DOHH2 (cell line): Measurements from ENCODE around the gene PMM2.

Source experiments
- H3F3A ChIP-seq: fragments of 200-600 bp; sonication (generic), shearing (Covaris generic); 2 replicates; pipeline ENCODE4 v1.6.0; 2016; ENCODE audit warnings: antibody characterized with exemption, mild to moderate bottlenecking; ENCODE audit not compliant: control insufficient read depth, insufficient read depth
- H3K27ac ChIP-seq: fragments of 200-600 bp; sonication (generic); 2 replicates; pipeline ENCODE4 v1.5.1; 2014; ENCODE audit warnings: low read depth, mild to moderate bottlenecking, low read length, moderate library complexity
- H3K27me3 ChIP-seq: fragments of 200-600 bp; sonication (generic); 2 replicates; pipeline ENCODE4 v1.6.1; 2014; ENCODE audit warnings: mild to moderate bottlenecking, low read length, mixed read lengths; ENCODE audit not compliant: control insufficient read depth
- H3K36me3 ChIP-seq: fragments of 200-600 bp; sonication (generic); 2 replicates; pipeline ENCODE4 v1.6.1; 2014; ENCODE audit warnings: mild to moderate bottlenecking, low read length, moderate library complexity, mixed read lengths; ENCODE audit not compliant: control insufficient read depth
- H3K4me1 ChIP-seq: fragments of 200-600 bp; sonication (generic); 2 replicates; pipeline ENCODE4 v1.6.1; 2014; ENCODE audit warnings: mild to moderate bottlenecking, low read length, mixed read lengths; ENCODE audit not compliant: control insufficient read depth
- H3K4me2 ChIP-seq: fragments of 200-600 bp; sonication (generic); 2 replicates; pipeline ENCODE4 v1.6.0; 2014; ENCODE audit warnings: mild to moderate bottlenecking, low read length, moderate library complexity
- H3K4me3 ChIP-seq: fragments of 200-600 bp; sonication (generic); 2 replicates; pipeline ENCODE4 v1.5.1; 2014; ENCODE audit warnings: mild to moderate bottlenecking, low read length, mixed read lengths
- H3K79me2 ChIP-seq: fragments of 200-600 bp; sonication (generic); 2 replicates; pipeline ENCODE4 v1.6.1; 2014; ENCODE audit warnings: mild to moderate bottlenecking, low read length, mixed read lengths; ENCODE audit not compliant: control insufficient read depth
- H3K9me2 ChIP-seq: fragments of 200-600 bp; sonication (generic); replicated peaks from 2 replicates; pipeline ENCODE4 v1.6.1; 2014; ENCODE audit warnings: mild to moderate bottlenecking, low read length, mixed read lengths; ENCODE audit not compliant: control insufficient read depth
- H3K9me3 ChIP-seq: fragments of 200-600 bp; sonication (generic); 2 replicates; pipeline ENCODE4 v1.6.1; 2014; ENCODE audit warnings: antibody characterized with exemption, low read length, mixed read lengths; ENCODE audit not compliant: control insufficient read depth, insufficient read depth
- H4K20me1 ChIP-seq: fragments of 200-600 bp; sonication (generic); 2 replicates; pipeline ENCODE4 v1.6.0; 2014; ENCODE audit warnings: low read depth, mild to moderate bottlenecking, antibody characterized with exemption, low read length, moderate library complexity; ENCODE audit not compliant: control insufficient read depth, insufficient read depth
- CTCF ChIP-seq: fragments of 200-600 bp; sonication (generic); IDR thresholded peaks from one replicate; pipeline ENCODE4 v1.5.1; 2014; ENCODE audit warnings: antibody characterized with exemption, mild to moderate bottlenecking, low read depth, low read length; ENCODE audit not compliant: poor library complexity, severe bottlenecking
- EZH2phosphoT487 ChIP-seq: fragments of 200-600 bp; sonication (generic); IDR thresholded peaks from 2 replicates; pipeline ENCODE4 v1.6.1; 2017; ENCODE audit warnings: borderline replicate concordance, mild to moderate bottlenecking, antibody characterized with exemption, low read length, moderate library complexity, mixed read lengths

The PMM2 gene

GRCh38 chr16:8890549-8890921 is 92.9 kb downstream of the PMM2 start:
- Histone ChIP-seq H3K4me2 (peak overlapping the region; percentile 58), H3K27ac (peak overlapping the region; percentile 78), H3K9me2 (no peaks in the 10 kb centered on the region), H3K9me3 (no peaks in the 10 kb centered on the region), H3K4me1 (peaks cover 71% of the 10 kb centered on the region), H3K4me3 (no peak overlapping the region), H3F3A (peaks cover 23% of the 10 kb centered on the region), H4K20me1 (0 out of 2 replicates have a peak, but pooled peaks cover 6% of the 10 kb centered on the region), H3K36me3 (peaks cover 67% of the 10 kb centered on the region), H3K79me2 (no peaks in the 10 kb centered on the region), H3K27me3 (peaks cover 3% of the 10 kb centered on the region; the same call in 1 of the 2 replicates)
- TF ChIP-seq EZH2phosphoT487 (no peak), CTCF (no peak)

- Histone ChIP-seq H3K4me1 (peaks cover 68% of the 10 kb centered on the region), H3K27ac (peak overlapping the region; percentile 78), H4K20me1 (0 out of 2 replicates have a peak, but pooled peaks cover 6% of the 10 kb centered on the region), H3F3A (peaks cover 23% of the 10 kb centered on the region), H3K4me3 (peak overlapping the region; percentile 35), H3K9me3 (no peaks in the 10 kb centered on the region), H3K4me2 (peak overlapping the region; percentile 58), H3K27me3 (no peaks in the 10 kb centered on the region), H3K79me2 (no peaks in the 10 kb centered on the region), H3K36me3 (peaks cover 83% of the 10 kb centered on the region), H3K9me2 (no peaks in the 10 kb centered on the region)
- TF ChIP-seq CTCF, result no peak
- no peak for TF ChIP-seq EZH2phosphoT487
These were observed 94.5 kb downstream of the PMM2 start for GRCh38 chr16:8892101-8892575.

- H3K9me2 ChIP-seq, result no peaks in the 10 kb centered on the region
- peak overlapping the region; percentile 35 for H3K4me3 ChIP-seq
- H3K79me2 ChIP-seq, result no peaks in the 10 kb centered on the region
- H3K27me3 ChIP-seq, result no peaks in the 10 kb centered on the region
- peaks cover 91% of the 10 kb centered on the region for H3K36me3 ChIP-seq
- peaks cover 68% of the 10 kb centered on the region for H3K4me1 ChIP-seq
- peaks cover 23% of the 10 kb centered on the region for H3F3A ChIP-seq
- no peaks in the 10 kb centered on the region for H3K9me3 ChIP-seq
- H3K4me2 ChIP-seq, result peak overlapping the region; percentile 58
- H4K20me1 ChIP-seq, result 0 out of 2 replicates have a peak, but pooled peaks cover 6% of the 10 kb centered on the region
- TF ChIP-seq CTCF, result peak; percentile 20
- no peak for TF ChIP-seq EZH2phosphoT487
- peak overlapping the region; percentile 78 for H3K27ac ChIP-seq
These were observed 95.8 kb downstream of the PMM2 start for GRCh38 chr16:8893426-8893825.
